ENCODE measurements around the gene TPGS2.

GRCh38 chr18:36786686-36787085, 42.1 kb downstream of the TPGS2 start:
- TF ChIP-seq POLR2A (IDR thresholded peaks at IDR 0.05) (no peak), CTCF (IDR thresholded peaks at IDR 0.05) (no peak)

All from suprapubic skin (tissue), 3 donors.